Psoas muscle (tissue), 8 donors: ENCODE data around the gene CDON. TPM values are rescaled to one million over a fixed set of nuclear protein-coding genes. Genes with fewer than 3 reads are reported as not detected.
"Not testable (repeated sequence)": the region's sequence is repeated elsewhere in the genome, so short reads cannot be mapped to it uniquely, and the experiment has no call there.

ENCODE experiments used
- ATAC-seq, 4 donors: fragments of 200-7000 bp; cut with Tn5 transposase; one replicate each; pipeline ENCODE4 v1.9.1; 2020; ENCODE audit warnings: moderate library complexity in 3 of 4, mild to moderate bottlenecking in 2 of 4
- DNase-seq, 2 donors: peaks; one replicate each; pipeline ENCODE4 v3.0.0-alpha.2; 2020
- H3K27ac ChIP-seq: fragments of 200-600 bp; one replicate; pipeline ENCODE4 v1.8.0; 2022
- H3K27me3 ChIP-seq, 3 donors: fragments of 200-600 bp in 1 of 3; one replicate each; pipeline versions ENCODE4 v1.6.1 to v1.8.0; 2013 to 2022; ENCODE audit warnings: low read length in 2 of 3, mild to moderate bottlenecking in 2 of 3, moderate library complexity in 1 of 3; ENCODE audit not compliant: insufficient read depth in 3 of 3
- H3K36me3 ChIP-seq, 2 donors: fragments of 200-600 bp in 1 of 2; one replicate each; pipeline versions ENCODE4 v1.6.1 to v1.8.0; 2013 to 2022; ENCODE audit warnings: low read depth in 1 of 2, mild to moderate bottlenecking in 1 of 2, moderate library complexity in 1 of 2; ENCODE audit not compliant: insufficient read depth in 1 of 2
- H3K4me1 ChIP-seq: fragments of 200-600 bp; one replicate; pipeline ENCODE4 v1.8.0; 2022
- H3K4me3 ChIP-seq: fragments of 200-600 bp; one replicate; pipeline ENCODE4 v1.8.0; 2022; ENCODE audit warnings: mild to moderate bottlenecking
- H3K9me3 ChIP-seq: fragments of 200-600 bp; one replicate; pipeline ENCODE4 v1.8.0; 2022
- CTCF ChIP-seq: fragments of 200-600 bp; IDR thresholded peaks from one replicate; pipeline ENCODE4 v1.8.0; 2022; ENCODE audit warnings: antibody characterized with exemption
- WGBS, 3 donors: extraction: QIAGEN DNeasy Blood & Tissue Kit; methylation state at CpG; one replicate each; pipeline versions ENCODE4 v1.1.6 to v1.1.7; 2013; 5-methylcytosine and 5-hydroxymethylcytosine counted together
- intact Hi-C, 2 donors: fragments of 100-400 bp; cut with DNase I; formaldehyde crosslinking; loops; one replicate each; pipeline versions ENCODE4 v1.11.0 to v1.14.2; 2022
- polyA plus RNA-seq, 3 donors: library from polyadenylated mRNA; stranded (reverse); fragments of 200-250 nt; gene quantifications; one replicate each; pipeline ENCODE4 v1.2.3, GENCODE V29; 2013
- total RNA-seq, 4 donors: library from RNA; stranded (reverse); fragmentation: NEBNext Ultra II Directional in 2 of 4; extraction: Animal tissue kit (Norgen Biotek cat#: 25700) in 2 of 4; gene quantifications; one replicate each; pipeline versions ENCODE4 v1.2.1 to v1.2.4, GENCODE V29; 2021 to 2023
- donor health status: healthy with polysubstance abuse.
- donor health status: DM: no; HTN: no; CAD: no; lungs with moderate emphysema.
- donor health status: Bipolar disorder and iron deficiency.
- donor health status: healthy.
- donor health status: DM: yes; HTN: yes; CAD: no.
- donor health status: DM: no; HTN: no; CAD: no.
- donor health status: DM: no; HTN: no; CAD: no.
- donor health status: DM: yes; HTN: yes; CAD: no.

The CDON gene
- total and polyA plus RNA-seq, 7 donors, result 0.63 to 5.6 (median 1.3) TPM

DNA sequence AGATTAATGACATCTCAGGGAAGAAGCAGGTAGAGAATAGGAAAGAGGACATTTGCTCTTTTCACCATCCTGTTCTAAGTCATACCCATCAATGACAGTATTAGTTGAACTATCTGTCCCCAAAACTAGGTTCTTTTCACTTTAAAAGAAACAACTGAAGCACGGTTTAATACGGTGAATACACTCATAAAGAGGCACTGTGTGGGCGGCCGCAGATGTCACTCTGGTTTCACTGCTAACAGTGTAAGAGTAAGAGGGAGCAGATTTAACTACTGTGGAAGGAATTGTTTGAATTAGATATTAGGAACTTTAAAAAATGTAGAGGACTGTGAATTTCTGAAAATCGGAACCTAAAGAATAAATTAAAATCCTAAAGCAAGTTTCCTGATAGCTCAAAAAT, 67.4 kb downstream of the CDON start:
- DNase-seq, result no peak
- Histone ChIP-seq H3K27me3 (no peaks in the 10 kb centered on the region), H3K9me3 (no peaks in the 10 kb centered on the region), H3K4me3 (no peak overlapping the region), H3K36me3 (peaks cover 0 to 4% of the 10 kb centered on the region in 2 donors), H3K4me1 (no peaks in the 10 kb centered on the region), H3K27ac (no peak overlapping the region)
- 69 to 80% (median 72%) methylated on average over 5 of the region's 5 CpGs for WGBS, 3 donors
- intact Hi-C loops, result no loop called here
- TF ChIP-seq CTCF, result no peak
- ATAC-seq, result no peak

DNA sequence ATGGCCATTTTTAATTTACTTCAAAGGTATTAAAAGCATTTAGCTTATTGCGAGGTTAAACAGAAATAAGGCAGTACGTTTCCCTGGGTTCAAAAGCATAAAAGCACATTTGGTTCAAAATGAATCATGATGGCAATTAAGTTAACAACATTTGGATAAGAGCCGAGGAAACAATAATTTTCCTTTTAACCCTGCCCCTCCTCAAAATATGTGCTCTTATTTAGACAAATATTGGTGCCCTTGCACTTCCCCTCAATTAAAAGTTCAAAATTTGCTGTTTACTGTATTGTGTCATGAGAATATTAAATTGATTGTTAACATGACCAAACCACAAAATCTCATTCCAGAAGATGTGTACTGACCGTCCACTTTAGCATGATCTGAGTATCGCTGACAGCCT, 68.2 kb downstream of the CDON start:
- Histone ChIP-seq H3K27me3 (no peaks in the 10 kb centered on the region), H3K27ac (no peak overlapping the region), H3K9me3 (no peaks in the 10 kb centered on the region), H3K36me3 (peaks cover 0 to 4% of the 10 kb centered on the region in 2 donors), H3K4me3 (no peak overlapping the region), H3K4me1 (no peaks in the 10 kb centered on the region)
- intact Hi-C loops, result no loop called here
- WGBS, 3 donors, result 91 to 95% (median 92%) methylated on average over 5 of the region's 5 CpGs
- no peak for ATAC-seq
- no peak for TF ChIP-seq CTCF
- DNase-seq, result no peak

- no peak for TF ChIP-seq CTCF
- Histone ChIP-seq H3K9me3 (no peaks in the 10 kb centered on the region), H3K27me3 (no peaks in the 10 kb centered on the region), H3K4me1 (no peaks in the 10 kb centered on the region), H3K4me3 (no peak overlapping the region), H3K27ac (no peak overlapping the region), H3K36me3 (peaks cover 0 to 4% of the 10 kb centered on the region in 2 donors)
- no peak for DNase-seq
- ATAC-seq, result no peak
- WGBS, 3 donors, result 89 to 95% (median 91%) methylated on average over 7 of the region's 7 CpGs
- intact Hi-C loops, result no loop called here
These were observed 69.8 kb downstream of the CDON start for GRCh38 chr11:125992893-125993292.

GRCh38 chr11:125990244-125990643, 72.4 kb downstream of the CDON start:
- intact Hi-C loops, result no loop called here
- H3K4me1 ChIP-seq, result no peaks in the 10 kb centered on the region
- WGBS, 3 donors, result 51 to 79% (median 77%) methylated on average over 3 of the region's 3 CpGs
- no peak for TF ChIP-seq CTCF
- peaks cover 0 to 4% of the 10 kb centered on the region in 2 donors for H3K36me3 ChIP-seq
- ATAC-seq (no peak), DNase-seq (no peak)
- no peak overlapping the region for H3K4me3 ChIP-seq
- no peaks in the 10 kb centered on the region for H3K27me3 ChIP-seq
- H3K9me3 ChIP-seq, result no peaks in the 10 kb centered on the region
- H3K27ac ChIP-seq, result no peak overlapping the region

DNA sequence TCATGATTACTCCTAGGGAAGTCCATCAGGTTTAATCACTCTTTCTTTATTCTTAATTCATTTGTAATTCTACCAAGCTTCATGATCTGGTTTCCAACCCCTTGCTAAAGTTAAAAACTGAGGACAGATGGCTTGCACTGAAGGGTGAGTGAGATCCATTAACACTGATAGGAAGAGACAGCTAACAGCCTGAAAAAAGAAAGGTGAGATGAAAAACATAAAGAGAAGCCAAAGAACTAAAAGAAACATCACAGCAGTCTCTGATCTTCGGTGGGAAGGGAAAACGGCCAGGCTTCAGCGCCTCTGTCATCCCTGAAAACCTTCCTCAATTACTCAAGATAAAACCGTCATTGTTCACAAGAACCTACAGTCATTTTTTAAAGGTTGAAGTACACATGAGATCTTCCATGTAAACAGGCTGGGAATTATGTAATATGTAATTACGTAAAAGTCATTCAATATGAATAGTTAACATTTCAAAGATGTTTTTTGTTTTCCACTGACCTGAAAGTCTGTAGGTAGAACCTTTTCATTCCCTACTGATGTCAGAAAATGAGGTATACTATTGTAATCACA, 75.5 kb downstream of the CDON start:
- DNase-seq (no peak), ATAC-seq (no peak)
- no peak for TF ChIP-seq CTCF
- intact Hi-C loops, result no loop called here
- Histone ChIP-seq H3K4me3 (no peak overlapping the region), H3K36me3 (peaks cover 0 to 4% of the 10 kb centered on the region in 2 donors), H3K27me3 (no peaks in the 10 kb centered on the region), H3K4me1 (no peaks in the 10 kb centered on the region), H3K9me3 (no peaks in the 10 kb centered on the region), H3K27ac (no peak overlapping the region)
- 67 to 76% (median 75%) methylated on average over 5 of the region's 5 CpGs for WGBS, 3 donors

- H3K27ac ChIP-seq, DNase-seq, H3K36me3 ChIP-seq, H3K4me3 ChIP-seq, H3K27me3 ChIP-seq, H3K4me1 ChIP-seq, H3K9me3 ChIP-seq, ATAC-seq, intact Hi-C loops: not testable (repeated sequence)
- WGBS, 3 donors, result 97 to 99% (median 98%) methylated on average over 6 of the region's 6 CpGs
These were observed 76.7 kb downstream of the CDON start for GRCh38 chr11:125985956-125986355.
